ENCODE results near the gene LRG1. TPM values are rescaled to one million over a fixed set of nuclear protein-coding genes. Genes with fewer than 3 reads are reported as not detected.

LRG1 gene
- total RNA-seq, 2 donors from 2014 or later: 0.86 to 1.4 TPM

DNA sequence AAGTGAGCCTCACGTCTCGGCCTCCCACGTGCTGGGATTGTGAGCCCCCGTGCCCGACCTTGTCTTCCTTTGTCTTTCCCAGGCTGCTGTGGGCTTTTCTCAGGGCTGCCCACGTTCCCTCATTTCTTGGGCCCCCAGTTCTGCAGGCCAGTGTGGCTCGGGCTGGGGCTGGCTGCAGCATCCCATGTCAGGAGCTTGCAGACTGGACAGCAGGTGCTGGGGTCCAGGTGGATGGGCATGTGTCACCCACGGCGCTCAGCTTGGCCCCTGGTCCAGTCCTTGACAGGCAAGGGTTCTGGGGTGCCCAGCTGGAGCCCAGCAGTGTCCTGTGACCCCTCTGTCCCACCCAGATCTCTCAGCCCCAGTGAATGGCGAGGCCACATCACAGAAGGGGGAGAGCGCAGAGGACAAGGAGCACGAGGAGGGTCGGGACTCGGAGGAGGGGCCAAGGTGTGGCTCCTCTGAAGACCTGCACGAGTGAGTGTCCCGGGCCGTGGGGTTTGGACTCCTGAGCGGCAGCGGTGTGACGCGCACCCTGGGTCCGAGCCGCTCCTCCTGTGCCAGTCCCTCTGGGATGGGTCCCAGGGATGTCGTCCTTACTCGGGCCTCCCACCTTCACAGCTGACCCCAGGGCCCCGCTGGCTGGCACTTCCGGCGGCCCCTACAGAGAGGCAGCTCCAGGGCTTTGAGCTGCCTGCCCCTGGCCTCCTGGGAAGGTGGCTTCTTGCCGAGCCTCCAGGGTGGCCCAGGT is 38.8 kb downstream of the LRG1 start:
- Histone ChIP-seq H3K9ac (ENCODE audit: extremely low read depth, low read length, poor library complexity, severe bottlenecking) (no peak overlapping the region), H3K27ac (ENCODE audit: low read depth, low read length) (no peak overlapping the region), H3K9me3 (ENCODE audit: control insufficient read depth, low read length) (no peaks in the 10 kb centered on the region), H3K36me3 (ENCODE audit: control insufficient read depth, insufficient read depth, low read length) (peaks cover 20% of the 10 kb centered on the region), H3K4me3 (ENCODE audit: low read length) (no peak overlapping the region), H3K27me3 (ENCODE audit: control insufficient read depth, insufficient read depth, low read length, poor library complexity, severe bottlenecking) (no peaks in the 10 kb centered on the region), H3K4me1 (ENCODE audit: control insufficient read depth, insufficient read depth, low read length) (no peaks in the 10 kb centered on the region)
- H3K27ac Mint-ChIP-seq: no peak overlapping the region
- 90 to 95% methylated on average over 15 to 29 of the region's 29 CpGs for WGBS, 2 experiments (ENCODE audit: insufficient coverage in 1 of 2, insufficient read length in 1 of 2)
- no peaks in the 10 kb centered on the region for H3K27me3 Mint-ChIP-seq (ENCODE audit: insufficient read depth)
- H3K9me3 Mint-ChIP-seq: no peaks in the 10 kb centered on the region
- no peaks in the 10 kb centered on the region for H3K4me1 Mint-ChIP-seq
- no peak for DNase-seq
- TF ChIP-seq, protein P1, sequence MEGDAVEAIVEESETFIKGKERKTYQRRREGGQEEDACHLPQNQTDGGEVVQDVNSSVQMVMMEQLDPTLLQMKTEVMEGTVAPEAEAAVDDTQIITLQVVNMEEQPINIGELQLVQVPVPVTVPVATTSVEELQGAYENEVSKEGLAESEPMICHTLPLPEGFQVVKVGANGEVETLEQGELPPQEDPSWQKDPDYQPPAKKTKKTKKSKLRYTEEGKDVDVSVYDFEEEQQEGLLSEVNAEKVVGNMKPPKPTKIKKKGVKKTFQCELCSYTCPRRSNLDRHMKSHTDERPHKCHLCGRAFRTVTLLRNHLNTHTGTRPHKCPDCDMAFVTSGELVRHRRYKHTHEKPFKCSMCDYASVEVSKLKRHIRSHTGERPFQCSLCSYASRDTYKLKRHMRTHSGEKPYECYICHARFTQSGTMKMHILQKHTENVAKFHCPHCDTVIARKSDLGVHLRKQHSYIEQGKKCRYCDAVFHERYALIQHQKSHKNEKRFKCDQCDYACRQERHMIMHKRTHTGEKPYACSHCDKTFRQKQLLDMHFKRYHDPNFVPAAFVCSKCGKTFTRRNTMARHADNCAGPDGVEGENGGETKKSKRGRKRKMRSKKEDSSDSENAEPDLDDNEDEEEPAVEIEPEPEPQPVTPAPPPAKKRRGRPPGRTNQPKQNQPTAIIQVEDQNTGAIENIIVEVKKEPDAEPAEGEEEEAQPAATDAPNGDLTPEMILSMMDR (conservative IDR thresholded peaks at IDR 0.05): no peak
- H3K4me3 Mint-ChIP-seq: no peak overlapping the region
- H3K36me3 Mint-ChIP-seq (ENCODE audit: low read depth): peaks cover 43% of the 10 kb centered on the region

DNA sequence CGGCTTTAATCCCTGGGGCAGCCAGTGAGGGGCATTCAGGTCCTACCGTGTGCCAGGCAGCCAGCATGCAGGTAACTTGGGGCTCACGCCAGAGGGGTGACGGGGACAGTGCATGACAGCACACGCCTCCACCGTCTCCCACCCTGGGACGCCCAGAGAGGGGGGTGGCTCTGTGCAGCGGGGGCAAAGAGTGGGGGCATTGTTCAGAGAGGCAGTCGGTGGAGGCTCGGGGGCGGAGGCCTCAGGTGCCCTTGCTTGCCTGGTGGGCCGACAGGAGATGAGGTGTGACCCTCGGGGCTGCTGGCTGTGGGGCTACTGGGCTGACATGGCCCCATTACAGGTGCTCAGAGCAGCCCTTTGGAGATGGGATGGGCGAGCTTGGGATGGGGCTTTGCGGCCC is 40.0 kb downstream of the LRG1 start:
- H3K27me3 Mint-ChIP-seq (ENCODE audit: insufficient read depth): no peaks in the 10 kb centered on the region
- no peak for DNase-seq
- Histone ChIP-seq H3K4me3 (ENCODE audit: low read length) (no peak overlapping the region), H3K9me3 (ENCODE audit: control insufficient read depth, low read length) (no peaks in the 10 kb centered on the region), H3K27me3 (ENCODE audit: control insufficient read depth, insufficient read depth, low read length, poor library complexity, severe bottlenecking) (no peaks in the 10 kb centered on the region), H3K9ac (ENCODE audit: extremely low read depth, low read length, poor library complexity, severe bottlenecking) (no peak overlapping the region), H3K36me3 (ENCODE audit: control insufficient read depth, insufficient read depth, low read length) (peaks cover 24% of the 10 kb centered on the region), H3K4me1 (ENCODE audit: control insufficient read depth, insufficient read depth, low read length) (no peaks in the 10 kb centered on the region), H3K27ac (ENCODE audit: low read depth, low read length) (no peak overlapping the region)
- no peak overlapping the region for H3K27ac Mint-ChIP-seq
- H3K4me3 Mint-ChIP-seq: no peak overlapping the region
- TF ChIP-seq, protein P1 (conservative IDR thresholded peaks at IDR 0.05): no peak
- no peaks in the 10 kb centered on the region for H3K9me3 Mint-ChIP-seq
- 91 to 98% methylated on average over 8 to 15 of the region's 15 CpGs for WGBS, 2 experiments (ENCODE audit: insufficient coverage in 1 of 2, insufficient read length in 1 of 2)
- H3K36me3 Mint-ChIP-seq (ENCODE audit: low read depth): peaks cover 41% of the 10 kb centered on the region
- H3K4me1 Mint-ChIP-seq: no peaks in the 10 kb centered on the region

DNA sequence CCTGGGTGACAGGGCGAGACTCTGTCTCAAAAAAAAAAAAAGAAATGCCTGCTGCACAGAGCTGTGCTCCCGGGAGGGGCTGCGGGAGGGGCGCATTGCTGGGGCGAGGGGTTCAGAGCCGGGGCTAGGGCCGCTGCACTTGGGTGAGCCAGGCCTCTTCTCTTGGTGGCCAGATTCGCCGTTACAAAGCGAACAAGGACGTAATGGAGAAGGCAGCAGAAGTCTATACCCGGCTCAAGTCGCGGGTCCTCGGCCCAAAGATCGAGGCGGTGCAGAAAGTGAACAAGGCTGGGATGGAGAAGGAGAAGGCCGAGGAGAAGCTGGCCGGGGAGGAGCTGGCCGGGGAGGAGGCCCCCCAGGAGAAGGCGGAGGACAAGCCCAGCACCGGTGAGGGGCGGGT is 40.5 kb downstream of the LRG1 start:
- no peak for DNase-seq
- no peaks in the 10 kb centered on the region for H3K9me3 Mint-ChIP-seq

More for the DNA sequence above, 40.5 kb downstream of the LRG1 start:
- Histone ChIP-seq H3K4me3 (ENCODE audit: low read length) (no peak overlapping the region), H3K4me1 (ENCODE audit: control insufficient read depth, insufficient read depth, low read length) (no peaks in the 10 kb centered on the region), H3K9me3 (ENCODE audit: control insufficient read depth, low read length) (no peaks in the 10 kb centered on the region), H3K9ac (ENCODE audit: extremely low read depth, low read length, poor library complexity, severe bottlenecking) (no peak overlapping the region), H3K36me3 (ENCODE audit: control insufficient read depth, insufficient read depth, low read length) (peaks cover 29% of the 10 kb centered on the region), H3K27ac (ENCODE audit: low read depth, low read length) (no peak overlapping the region), H3K27me3 (ENCODE audit: control insufficient read depth, insufficient read depth, low read length, poor library complexity, severe bottlenecking) (no peaks in the 10 kb centered on the region)
- 95 to 97% methylated on average over 22 to 23 of the region's 23 CpGs for WGBS, 2 experiments (ENCODE audit: insufficient coverage in 1 of 2, insufficient read length in 1 of 2)
- TF ChIP-seq, protein P1 (conservative IDR thresholded peaks at IDR 0.05): no peak
- peaks cover 43% of the 10 kb centered on the region for H3K36me3 Mint-ChIP-seq (ENCODE audit: low read depth)
- H3K4me3 Mint-ChIP-seq: no peak overlapping the region
- H3K4me1 Mint-ChIP-seq: no peaks in the 10 kb centered on the region
- no peaks in the 10 kb centered on the region for H3K27me3 Mint-ChIP-seq (ENCODE audit: insufficient read depth)
- H3K27ac Mint-ChIP-seq: no peak overlapping the region
